HuH-7 (cell line): ENCODE measurements around the gene SAXO2.
"Not testable (repeated sequence)": the region's sequence is repeated elsewhere in the genome, so short reads cannot be mapped to it uniquely, and the experiment has no call there.

Experiments used
- DNase-seq: peaks from one replicate; pipeline ENCODE4 v3.0.0; 2011; ENCODE audit warnings: low spot score

SAXO2 gene

GRCh38 chr15:82286475-82286874 is 23.9 kb downstream of the SAXO2 start:
- not testable (repeated sequence) for DNase-seq

- DNase-seq = not testable (repeated sequence)
Measured at GRCh38 chr15:82288202-82288601, 25.6 kb downstream of the SAXO2 start.

GRCh38 chr15:82292271-82292670 is 29.7 kb downstream of the SAXO2 start:
- DNase-seq = no peak

- no peak for DNase-seq
Measured at GRCh38 chr15:82294061-82294690, 31.6 kb downstream of the SAXO2 start.

GRCh38 chr15:82297546-82297945 is 34.9 kb downstream of the SAXO2 start:
- DNase-seq = no peak

- DNase-seq = no peak
Measured at GRCh38 chr15:82298032-82298431, 35.4 kb downstream of the SAXO2 start.

- DNase-seq = no peak
Measured at GRCh38 chr15:82298520-82298919, 35.9 kb downstream of the SAXO2 start.

GRCh38 chr15:82299511-82299914 is 36.9 kb downstream of the SAXO2 start:
- not testable (repeated sequence) for DNase-seq

GRCh38 chr15:82300326-82300725 is 37.7 kb downstream of the SAXO2 start:
- not testable (repeated sequence) for DNase-seq

- no peak for DNase-seq
Measured at GRCh38 chr15:82300883-82301282, 38.3 kb downstream of the SAXO2 start.

GRCh38 chr15:82301296-82302016 is 38.8 kb downstream of the SAXO2 start:
- DNase-seq = no peak

GRCh38 chr15:82303956-82304777 is 41.5 kb downstream of the SAXO2 start:
- no peak for DNase-seq

- no peak for DNase-seq
Measured at GRCh38 chr15:82304778-82305090, 42.1 kb downstream of the SAXO2 start.

GRCh38 chr15:82305621-82306048 is 43.0 kb downstream of the SAXO2 start:
- no peak for DNase-seq

- DNase-seq = no peak
Measured at GRCh38 chr15:82306791-82307713, 44.4 kb downstream of the SAXO2 start.

GRCh38 chr15:82307714-82308081 is 45.1 kb downstream of the SAXO2 start:
- no peak for DNase-seq

GRCh38 chr15:82309802-82310201 is 47.2 kb downstream of the SAXO2 start:
- DNase-seq = no peak

GRCh38 chr15:82311321-82311720 is 48.7 kb downstream of the SAXO2 start:
- not testable (repeated sequence) for DNase-seq

GRCh38 chr15:82312586-82313349 is 50.1 kb downstream of the SAXO2 start:
- no peak for DNase-seq

- DNase-seq = no peak
Measured at GRCh38 chr15:82313446-82313845, 50.8 kb downstream of the SAXO2 start.
